NOMO-1 treated with dmso at 0.1 percent for 144 hours (cell line): Measurements from ENCODE around the gene ASH1L.
"Not testable (repeated sequence)": the region's sequence is repeated elsewhere in the genome, so short reads cannot be mapped to it uniquely, and the experiment has no call there.

ENCODE experiments used
- DNase-seq: peaks from one replicate; lab custom pipeline; 2025; ENCODE audit not compliant: unreplicated experiment; lab: John Stamatoyannopoulos, UW

Gene ASH1L

GRCh38 chr1:155563377-155564022 lies 897 bp upstream of the ASH1L start:
- DNase-seq, result not testable (repeated sequence)

- DNase-seq, result not testable (repeated sequence)
Measured at GRCh38 chr1:155561779-155562580, 623 bp downstream of the ASH1L start.

- no peak for DNase-seq
Measured at GRCh38 chr1:155555915-155556314, 6.7 kb downstream of the ASH1L start.

- no peak for DNase-seq
Measured at GRCh38 chr1:155553349-155553748, 9.3 kb downstream of the ASH1L start.

- no peak for DNase-seq
Measured at GRCh38 chr1:155548706-155549105, 13.9 kb downstream of the ASH1L start.

GRCh38 chr1:155540000-155540874 lies 22.4 kb downstream of the ASH1L start:
- no peak for DNase-seq

- DNase-seq, result no peak
Measured at GRCh38 chr1:155537193-155537592, 25.4 kb downstream of the ASH1L start.

GRCh38 chr1:155531624-155532023 lies 31.0 kb downstream of the ASH1L start:
- DNase-seq, result no peak

GRCh38 chr1:155529929-155530328 lies 32.7 kb downstream of the ASH1L start:
- peak; percentile 12 for DNase-seq

- DNase-seq, result no peak
Measured at GRCh38 chr1:155529109-155529508, 33.5 kb downstream of the ASH1L start.

GRCh38 chr1:155527677-155528076 lies 34.9 kb downstream of the ASH1L start:
- DNase-seq, result no peak

- no peak for DNase-seq
Measured at GRCh38 chr1:155526356-155526755, 36.2 kb downstream of the ASH1L start.

- DNase-seq, result no peak
Measured at GRCh38 chr1:155522069-155522468, 40.5 kb downstream of the ASH1L start.

- DNase-seq, result no peak
Measured at GRCh38 chr1:155518484-155518883, 44.1 kb downstream of the ASH1L start.

GRCh38 chr1:155514582-155515187 lies 47.9 kb downstream of the ASH1L start:
- DNase-seq, result no peak

GRCh38 chr1:155513300-155513916 lies 49.2 kb downstream of the ASH1L start:
- no peak for DNase-seq

GRCh38 chr1:155511385-155511784 lies 51.2 kb downstream of the ASH1L start:
- not testable (repeated sequence) for DNase-seq

GRCh38 chr1:155509064-155509463 lies 53.5 kb downstream of the ASH1L start:
- DNase-seq, result no peak

GRCh38 chr1:155507945-155508344 lies 54.7 kb downstream of the ASH1L start:
- DNase-seq, result no peak

GRCh38 chr1:155505963-155506362 lies 56.6 kb downstream of the ASH1L start:
- DNase-seq, result not testable (repeated sequence)

GRCh38 chr1:155504207-155504606 lies 58.4 kb downstream of the ASH1L start:
- no peak for DNase-seq
